Measurements from ENCODE around the gene PIGS. TPM values are rescaled to one million over a fixed set of nuclear protein-coding genes. Genes with fewer than 3 reads are reported as not detected.
"Not testable (repeated sequence)": the region's sequence is repeated elsewhere in the genome, so short reads cannot be mapped to it uniquely, and the experiment has no call there.

PIGS gene
- total RNA-seq, 1 donor from 2014 or later, result 47.4 TPM

- no peak for DNase-seq (ENCODE audit: low read depth in 2 of 2)
Observed at GRCh38 chr17:28529013-28529400, 42.3 kb downstream of the PIGS start.

GRCh38 chr17:28528327-28529012, 42.9 kb downstream of the PIGS start:
- DNase-seq (ENCODE audit: low read depth in 2 of 2), result no peak

DNA sequence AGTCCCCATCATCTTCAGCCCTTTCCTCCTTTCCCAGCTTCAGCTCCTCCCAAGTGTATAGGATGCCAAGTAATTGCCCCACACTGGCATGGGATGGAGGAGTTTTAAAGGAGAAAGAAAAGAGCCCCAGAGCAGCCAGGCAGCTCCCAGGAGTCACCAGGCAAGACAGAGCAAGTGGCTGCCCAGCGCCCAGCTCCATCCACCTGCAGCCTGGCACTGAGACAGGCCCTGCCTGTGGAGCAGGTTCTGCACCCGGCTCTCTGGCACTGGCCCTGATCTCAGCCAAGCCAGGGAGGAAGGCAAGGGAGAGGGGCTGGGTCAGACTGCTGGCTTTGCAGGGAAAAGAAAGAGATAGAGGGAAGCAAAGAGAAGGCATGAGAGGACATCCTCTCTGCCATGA, 43.5 kb downstream of the PIGS start:
- no peak for DNase-seq (ENCODE audit: low read depth in 2 of 2)

- no peak for DNase-seq (ENCODE audit: low read depth in 2 of 2)
Observed at GRCh38 chr17:28527181-28527681, 44.1 kb downstream of the PIGS start.

DNA sequence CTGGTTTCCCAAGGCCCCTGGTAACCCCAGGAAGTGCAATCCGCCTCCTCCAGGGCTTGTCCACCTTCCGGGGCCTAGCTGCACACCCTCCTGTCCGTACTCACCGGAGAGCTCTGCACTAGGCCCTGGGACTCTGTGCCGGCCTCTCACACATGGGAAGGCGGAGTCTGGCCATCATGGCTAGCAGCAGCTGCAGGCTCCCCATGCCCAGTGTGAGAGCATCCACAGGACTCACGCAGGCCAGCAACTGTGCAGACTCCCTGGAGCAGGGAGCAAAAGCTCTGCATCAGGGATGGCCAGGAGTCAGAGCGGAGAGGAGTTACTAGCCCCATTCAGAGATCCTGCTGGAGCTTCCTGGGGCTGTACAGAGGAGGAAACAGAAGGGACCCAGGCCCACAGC, 44.9 kb downstream of the PIGS start:
- DNase-seq (ENCODE audit: low read depth in 2 of 2), result no peak

DNA sequence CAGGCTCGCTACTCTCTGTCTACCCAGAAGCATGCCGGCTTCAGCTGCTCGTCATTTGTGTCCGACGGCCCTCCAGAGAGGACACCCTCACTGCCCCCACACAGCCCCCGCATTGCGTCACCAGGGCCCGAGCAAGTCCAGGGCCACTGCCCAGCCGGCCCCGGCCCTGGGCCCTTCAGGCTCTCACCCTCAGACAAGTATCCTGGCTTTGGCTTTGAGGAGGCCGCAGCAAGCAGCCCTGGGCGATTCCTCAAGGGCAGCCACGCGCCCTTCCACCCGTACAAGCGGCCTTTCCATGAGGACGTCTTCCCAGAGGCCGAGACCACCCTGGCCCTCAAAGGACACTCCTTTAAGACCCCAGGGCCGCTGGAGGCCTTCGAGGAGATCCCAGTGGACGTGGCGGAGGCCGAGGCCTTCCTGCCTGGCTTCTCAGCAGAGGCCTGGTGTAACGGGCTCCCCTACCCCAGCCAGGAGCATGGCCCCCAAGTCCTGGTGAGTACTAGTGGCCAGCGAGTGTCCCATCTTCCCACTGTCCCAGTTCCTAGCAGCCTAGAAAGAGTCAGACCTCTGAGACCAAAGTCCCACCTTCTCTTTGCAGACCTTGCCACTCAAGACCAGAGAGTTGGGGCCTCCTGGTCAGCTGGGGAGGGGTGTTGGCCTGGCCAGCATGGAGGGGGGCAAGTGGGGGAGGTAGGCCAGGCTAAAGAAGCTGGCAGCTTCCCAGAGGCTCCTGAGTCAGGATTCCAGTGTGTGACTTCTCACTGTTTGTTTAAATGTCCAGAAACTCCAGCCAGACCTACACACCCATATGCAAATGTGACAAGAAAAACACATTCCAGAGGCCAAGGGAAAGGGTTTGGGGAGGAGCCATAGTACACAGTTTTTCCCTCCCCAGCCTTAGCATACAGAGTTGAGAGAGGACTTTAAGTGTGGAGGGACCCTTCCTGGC, 46.6 kb downstream of the PIGS start:
- no peak for DNase-seq (ENCODE audit: low read depth in 2 of 2)

DNA sequence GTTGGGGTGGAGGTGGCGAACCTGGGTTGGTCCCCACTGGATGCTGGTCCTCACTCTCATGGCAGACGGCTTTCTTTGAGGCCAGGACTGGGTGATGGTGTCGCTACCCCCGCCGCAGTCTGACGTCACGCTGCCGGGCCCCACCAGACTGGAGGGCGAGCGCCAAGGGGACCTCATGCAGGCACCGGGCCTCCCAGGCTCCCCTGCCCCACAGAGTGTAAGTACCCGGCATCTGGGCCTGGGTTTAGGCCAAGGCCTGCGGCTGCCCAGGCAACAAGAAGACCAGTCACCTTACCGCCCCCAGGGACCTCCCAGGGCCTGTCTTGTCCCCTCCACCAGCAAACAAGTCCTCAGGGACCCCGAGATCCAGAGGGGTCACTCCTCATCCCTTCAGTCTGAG, 47.4 kb downstream of the PIGS start:
- no peak for DNase-seq (ENCODE audit: low read depth in 2 of 2)

- no peak for DNase-seq (ENCODE audit: low read depth in 2 of 2)
Observed at GRCh38 chr17:28523186-28523585, 48.1 kb downstream of the PIGS start.

DNA sequence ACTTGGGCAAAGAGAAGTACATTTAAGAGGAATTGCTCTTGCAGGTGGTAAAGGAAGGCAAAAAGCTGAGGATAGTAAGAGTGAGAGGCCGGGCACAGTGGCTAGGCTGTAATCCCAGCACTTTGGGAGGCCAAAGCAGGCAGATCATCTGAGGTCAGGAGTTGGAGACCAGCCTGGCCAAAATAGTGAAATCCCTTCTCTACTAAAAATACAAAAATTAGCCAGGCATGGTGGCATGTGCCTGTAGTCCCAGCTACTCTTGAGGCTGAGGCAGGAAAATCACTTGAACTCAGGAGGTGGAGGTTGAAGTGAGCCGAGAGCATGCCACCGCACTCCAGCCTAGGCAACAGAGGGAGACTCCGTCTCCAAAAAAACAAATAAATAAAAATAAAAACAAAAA, 49.0 kb downstream of the PIGS start:
- DNase-seq (ENCODE audit: low read depth in 2 of 2), result not testable (repeated sequence)

DNA sequence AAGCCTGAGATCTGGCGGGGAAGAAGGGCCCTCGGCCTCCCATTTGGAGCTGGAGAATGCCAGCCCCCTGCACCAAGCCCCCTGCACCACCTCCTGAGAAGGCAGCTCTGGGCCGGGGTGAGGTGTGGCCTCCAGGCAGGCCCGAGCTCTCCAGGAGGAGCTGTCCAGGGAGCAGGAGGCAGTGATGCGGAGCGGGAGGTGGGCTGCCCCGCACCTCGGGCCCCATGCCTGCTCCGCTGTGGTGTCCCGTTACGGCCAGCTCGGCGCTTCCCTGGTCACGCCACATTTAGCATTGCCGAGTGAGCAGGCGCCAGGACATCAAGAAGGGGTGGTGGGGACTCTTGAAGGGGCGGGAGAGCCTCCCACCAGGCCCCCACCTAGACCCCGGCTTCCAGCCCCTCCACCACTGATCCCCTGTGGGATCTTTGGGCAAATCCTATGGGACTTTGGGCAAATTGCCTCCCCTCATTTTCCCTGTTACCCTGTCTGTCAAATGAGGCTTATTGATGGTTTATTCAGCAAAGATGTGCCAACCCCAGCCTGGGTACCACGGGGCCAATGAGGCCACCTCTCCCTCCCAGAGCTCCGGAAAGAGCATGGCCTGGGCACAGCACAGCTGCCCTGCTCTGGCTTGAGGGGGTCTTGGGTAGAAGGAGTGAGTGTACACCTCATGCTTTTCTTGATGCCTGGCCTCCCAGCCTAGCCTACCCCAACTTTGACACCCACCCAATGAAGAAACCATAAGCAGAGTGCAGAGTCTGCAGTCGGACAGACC, 49.8 kb downstream of the PIGS start:
- DNase-seq (ENCODE audit: low read depth in 2 of 2), result no peak

DNA sequence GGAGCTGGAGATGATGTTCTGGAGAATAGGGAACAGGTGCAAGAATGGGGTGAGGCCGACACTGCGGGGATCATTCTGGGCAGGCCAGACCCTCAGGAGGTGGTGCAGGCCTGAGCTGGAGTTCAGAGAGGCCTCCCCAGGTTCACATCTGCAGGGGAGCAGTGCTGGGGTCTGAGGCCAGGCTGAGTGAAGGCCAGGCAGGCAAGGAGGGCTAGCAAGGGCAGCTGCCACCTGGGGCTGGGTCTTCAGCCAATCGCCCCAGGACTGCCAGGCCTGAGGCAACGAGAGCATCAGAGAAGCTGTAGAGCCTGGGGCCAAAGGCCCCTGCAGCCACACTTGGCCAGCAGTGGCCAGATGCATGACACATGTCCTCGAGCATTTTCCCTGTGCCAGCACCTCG, 50.6 kb downstream of the PIGS start:
- no peak for DNase-seq (ENCODE audit: low read depth in 2 of 2)

- no peak for DNase-seq (ENCODE audit: low read depth in 2 of 2)
Observed at GRCh38 chr17:28519236-28519635, 52.1 kb downstream of the PIGS start.

DNA sequence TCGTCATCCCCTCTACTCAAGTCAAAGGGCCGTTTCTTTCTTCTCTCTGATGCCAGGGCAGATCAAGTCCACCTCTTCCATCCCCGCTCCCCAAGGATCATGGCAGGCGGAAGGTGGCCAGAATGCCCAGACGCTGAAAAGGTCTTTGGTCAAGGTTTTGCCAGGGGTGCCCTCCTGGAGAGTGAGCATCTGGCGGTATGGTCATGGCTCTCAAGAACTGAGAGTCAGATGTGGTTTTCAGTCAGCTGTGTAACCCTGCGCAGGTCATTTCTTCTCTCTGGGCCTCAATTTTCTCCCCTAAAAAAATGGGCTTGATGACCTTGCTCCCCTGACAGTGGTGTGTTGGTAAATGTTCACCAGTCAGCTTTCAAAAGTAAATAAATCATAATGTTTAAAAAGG, 52.7 kb downstream of the PIGS start:
- no peak for DNase-seq (ENCODE audit: low read depth in 2 of 2)

- DNase-seq (ENCODE audit: low read depth in 2 of 2), result no peak
Observed at GRCh38 chr17:28518132-28518531, 53.2 kb downstream of the PIGS start.

DNA sequence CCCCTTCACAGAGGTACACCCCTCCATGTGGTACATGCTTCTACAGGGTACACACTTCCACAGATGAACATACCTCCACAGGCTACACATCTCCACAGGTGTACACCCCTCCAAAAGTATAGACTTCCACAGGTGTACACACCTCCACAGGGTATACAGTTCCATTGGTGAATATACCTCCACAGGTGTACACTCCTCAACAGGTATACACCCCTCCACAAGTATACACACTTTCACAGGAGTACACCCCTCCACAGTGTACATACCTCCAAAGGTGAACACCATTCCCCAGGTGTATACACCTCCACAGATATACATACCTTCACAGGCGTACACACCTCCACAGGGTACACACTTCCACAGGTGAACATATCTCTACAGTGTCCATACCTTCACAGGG, 55.8 kb downstream of the PIGS start:
- no peak for DNase-seq (ENCODE audit: low read depth in 2 of 2)

- DNase-seq (ENCODE audit: low read depth in 2 of 2), result no peak
Observed at GRCh38 chr17:28514561-28515002, 56.7 kb downstream of the PIGS start.

DNA sequence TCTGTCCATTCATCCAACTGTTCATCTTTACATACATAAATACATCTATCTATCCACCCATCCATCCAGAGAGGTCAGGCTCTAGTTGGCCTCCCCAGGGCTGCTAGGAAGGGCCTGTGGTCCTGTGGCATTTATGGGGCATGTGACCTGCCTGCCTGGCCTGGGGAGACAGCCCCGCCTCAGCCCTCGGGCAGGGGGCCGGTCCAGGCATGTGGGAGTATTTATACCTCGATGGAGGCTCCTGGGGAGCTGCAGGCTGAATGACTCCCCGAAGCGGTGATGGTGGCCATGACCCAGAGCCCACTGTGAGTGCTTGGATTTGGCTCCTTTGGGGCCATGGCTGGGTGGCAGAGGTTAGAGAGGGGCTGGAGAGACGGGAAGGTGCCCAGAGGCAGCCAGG, 57.8 kb downstream of the PIGS start:
- no peak for DNase-seq (ENCODE audit: low read depth in 2 of 2)

GRCh38 chr17:28511858-28512461, 59.4 kb downstream of the PIGS start:
- DNase-seq (ENCODE audit: low read depth in 2 of 2), result no peak

DNA sequence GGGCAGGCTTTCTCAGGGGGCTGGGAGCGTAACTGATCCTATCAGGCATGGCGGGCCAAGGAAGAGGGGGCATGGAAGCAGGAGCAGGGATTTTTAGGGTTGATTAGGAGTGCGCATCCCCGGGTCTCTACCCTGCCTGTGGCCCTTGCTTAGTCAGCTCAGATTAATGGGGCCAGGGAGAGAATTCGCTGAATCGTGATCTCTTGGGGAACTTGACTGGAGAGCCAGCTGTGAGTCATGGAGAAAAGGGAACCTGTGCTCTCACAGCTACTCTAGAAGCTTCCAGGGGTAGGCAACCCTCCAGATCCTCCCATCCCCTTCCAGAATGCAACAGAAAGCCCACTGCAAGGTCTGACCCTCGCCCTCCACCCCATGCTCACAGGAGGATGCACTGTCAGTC, 61.5 kb downstream of the PIGS start:
- DNase-seq (ENCODE audit: low read depth in 2 of 2), result no peak

DNA sequence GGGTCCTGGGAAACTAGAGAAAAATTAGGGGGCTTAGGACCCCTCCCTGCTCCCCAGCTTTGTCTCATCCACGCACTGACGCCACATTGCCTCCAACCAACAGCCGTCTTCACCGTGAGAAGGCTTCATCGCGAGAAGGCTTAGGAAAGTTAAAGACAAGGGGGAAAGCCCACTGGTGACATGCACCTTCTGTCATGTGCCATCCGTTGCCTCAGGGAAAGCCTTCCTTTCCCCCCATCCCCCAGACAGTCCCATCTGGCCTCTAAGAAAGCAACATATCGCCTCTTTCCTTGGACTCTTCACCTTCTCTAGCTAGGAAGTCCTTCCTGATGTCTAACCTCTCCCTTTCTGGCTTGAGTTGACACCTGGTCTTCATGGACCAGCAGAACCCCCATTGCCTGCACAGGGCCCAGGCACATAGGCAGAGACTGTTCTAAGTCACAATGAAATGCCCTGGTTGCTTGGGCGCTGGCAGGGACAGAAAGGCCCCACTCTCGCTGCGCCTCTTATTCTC, 63.1 kb downstream of the PIGS start:
- DNase-seq (ENCODE audit: low read depth in 2 of 2), result no peak

DNA sequence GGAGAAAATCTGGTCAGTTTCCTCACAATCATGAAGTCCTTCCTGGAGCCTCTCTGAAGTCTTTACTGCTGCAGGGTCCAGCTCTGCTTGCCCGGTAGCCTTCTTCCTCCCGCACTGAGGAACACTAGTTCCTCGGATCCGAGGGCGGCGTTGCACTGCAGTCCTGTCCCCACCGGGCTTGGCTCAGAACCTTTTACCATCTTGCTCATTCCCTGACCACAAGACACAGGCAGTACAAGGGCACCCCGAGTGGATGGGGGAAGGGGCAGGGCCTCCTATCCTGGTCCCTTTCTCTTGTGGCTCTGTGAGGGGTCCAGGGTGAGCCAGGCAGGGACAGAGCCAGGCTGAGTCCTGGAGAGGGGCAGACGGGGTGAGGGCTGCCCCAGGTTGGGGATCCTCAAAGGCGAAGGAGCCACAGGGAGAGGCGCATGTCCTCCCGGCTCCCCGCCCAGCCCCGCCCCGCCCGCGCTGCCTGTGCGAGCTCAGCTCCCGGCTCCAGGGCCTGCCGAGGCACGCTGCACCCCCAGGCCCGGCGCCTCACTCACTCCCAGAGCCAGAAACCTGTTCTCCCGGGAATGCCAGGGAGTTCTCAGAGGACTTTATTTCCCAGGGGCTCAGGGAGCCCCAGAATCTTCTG, 63.6 kb downstream of the PIGS start:
- DNase-seq (ENCODE audit: low read depth in 2 of 2), result no peak
